ENCODE results near the gene USP4. TPM values are rescaled to one million over a fixed set of nuclear protein-coding genes. Genes with fewer than 3 reads are reported as not detected.

USP4 gene
- total and polyA plus RNA-seq, 2 of the 8 experiments (the other 6 are each of a cell fraction or from before 2014, with no cell fraction given): 16.0 to 27.8 TPM

DNA sequence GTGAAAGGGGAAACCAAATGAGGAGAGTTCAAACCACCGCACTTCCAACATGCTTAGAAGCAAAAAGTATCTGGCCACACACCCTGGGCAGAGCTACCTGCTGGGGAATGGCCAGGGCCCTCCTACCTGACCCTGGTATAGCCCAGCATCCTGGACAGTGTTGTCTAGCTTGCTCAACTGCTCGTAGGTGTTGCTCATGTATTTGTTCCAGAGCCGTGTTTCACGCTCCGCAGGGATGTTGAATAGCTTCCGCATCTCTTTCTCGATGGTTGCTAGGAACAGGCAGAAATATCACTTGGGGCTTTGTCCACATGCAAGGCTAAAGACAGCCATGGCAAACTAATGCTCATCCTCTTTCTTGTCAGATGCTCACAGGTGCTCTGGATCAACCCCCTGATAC lies 15.1 kb downstream of the USP4 start:
- Histone ChIP-seq H2BK5ac (ENCODE audit: low read depth, low read length) (no peak overlapping the region), H3K18ac (ENCODE audit: extremely low read depth, low read length) (no peak overlapping the region), H2BK120ac (replicated peaks; ENCODE audit: low read depth, low read length) (no peak overlapping the region), H2BK15ac (ENCODE audit: low read length) (no peak overlapping the region), H3K4me2 (ENCODE audit: insufficient read depth in 1 of 2, low read depth in 2 of 2, low read length in 2 of 2) (no peak overlapping the region), H3K4me1 (replicated peaks in 1 of 4; ENCODE audit: control insufficient read depth in 3 of 4, insufficient read depth in 4 of 4, low read length in 3 of 4) (no peaks in the 10 kb centered on the region), H3K23me2 (ENCODE audit: low read depth, low read length) (no peaks in the 10 kb centered on the region), H2AFZ (ENCODE audit: low read length) (no peak overlapping the region), H3K14ac (ENCODE audit: insufficient read length) (no peak overlapping the region), H4K8ac (ENCODE audit: extremely low read depth, insufficient read depth, low read length) (no peak overlapping the region; the same call in 1 of the 2 replicates), H2AK5ac (ENCODE audit: low read depth, low read length) (no peak overlapping the region), H3K4me3 (ENCODE audit: extremely low read depth in 1 of 4, insufficient read depth in 2 of 4, low read depth in 3 of 4, low read length in 4 of 4) (no peak overlapping the region), H2BK12ac (ENCODE audit: low read depth, low read length) (no peak overlapping the region), H3K36me3 (ENCODE audit: control insufficient read depth in 2 of 4, insufficient read depth in 4 of 4, low read length in 3 of 4) (peaks cover 0 to 29% (median 16%) of the 10 kb centered on the region in 4 experiments; a peak in 6 of 8 replicates), H4K91ac (replicated peaks; ENCODE audit: insufficient read length, low read length) (no peak overlapping the region), H3K4ac (replicated peaks; ENCODE audit: insufficient read length, low read depth, low read length) (no peak overlapping the region), H3K23ac (ENCODE audit: insufficient read length) (no peak overlapping the region), H2BK20ac (ENCODE audit: low read length) (no peak overlapping the region), H3K9ac (replicated peaks in 1 of 4; ENCODE audit: extremely low read depth in 1 of 4, low read depth in 3 of 4, low read length in 3 of 4) (no peak overlapping the region), H4K5ac (ENCODE audit: insufficient read length, low read depth, low read length) (no peak overlapping the region), H3K27ac (ENCODE audit: low read depth, low read length) (no peak overlapping the region), H3K9me3 (ENCODE audit: insufficient read depth in 2 of 2, low read depth in 1 of 2, low read length in 1 of 2) (no peaks in the 10 kb centered on the region), H3K79me1 (ENCODE audit: low read depth, low read length) (no peaks in the 10 kb centered on the region), H4K20me1 (replicated peaks in 1 of 2; ENCODE audit: control insufficient read depth in 1 of 2, insufficient read depth in 2 of 2, low read length in 2 of 2) (no peaks in the 10 kb centered on the region), H3K56ac (replicated peaks; ENCODE audit: insufficient read length, low read depth, low read length) (no peak overlapping the region), H3K27me3 (replicated peaks in 1 of 4; ENCODE audit: control insufficient read depth in 3 of 4, extremely low read depth in 1 of 4, insufficient read depth in 3 of 4, low read length in 3 of 4) (no peaks in the 10 kb centered on the region), H3K79me2 (ENCODE audit: control insufficient read depth in 1 of 2, insufficient read depth in 2 of 2, low read length in 2 of 2) (no peaks in the 10 kb centered on the region)
- WGBS, 2 experiments (ENCODE audit: extremely low coverage in 1 of 2, insufficient coverage in 1 of 2, insufficient read length in 1 of 2, insufficient replicate concordance in 2 of 2, low coverage in 1 of 2, low lambda C conversion rate in 2 of 2, missing lambda C conversion rate in 1 of 2): 92% methylated on average over 7 of the region's 7 CpGs; no CpG with 5 or more reads in 1 of the 2 experiments
- CTCF ChIA-PET (ENCODE audit: partially characterized antibody): interaction anchor here (0.6 to 2.7 kb wide), 6 partner anchors 8 to 288 kb away, joined by 3 to 13 read pairs (median 4); no protein-coding TSS in a partner anchor
- FAIRE-seq: no peak
- no peak for DNase-seq (ENCODE audit: low read depth in 1 of 2, low spot score in 2 of 2)
- POLR2A ChIA-PET (ENCODE audit: partially characterized antibody): interaction anchor here (0.9 to 3.0 kb wide), 4 partner anchors 12 to 231 kb away, joined by 3 to 9 read pairs (median 4); partner anchors contain the start of genes QRICH1, RHOA, TCTA and USP4
- TF ChIP-seq ASH2L (IDR thresholded peaks at IDR 0.05; ENCODE audit: low read length): no peak
- TF ChIP-seq TAF7 (optimal IDR thresholded peaks at IDR 0.05; ENCODE audit: borderline replicate concordance, low read depth, low read length): no peak
- TF ChIP-seq SIRT6 (IDR thresholded peaks at IDR 0.05; ENCODE audit: low read length): no peak
- no peak for TF ChIP-seq NANOG (IDR thresholded peaks at IDR 0.05; ENCODE audit: insufficient read depth, low read depth, low read length, poor library complexity, severe bottlenecking)
- no peak for TF ChIP-seq E2F6 (IDR thresholded peaks at IDR 0.05)
- TF ChIP-seq ATF3 (IDR thresholded peaks at IDR 0.05; ENCODE audit: insufficient read depth, low read depth, low read length): no peak
- no peak for TF ChIP-seq PHF8 (conservative IDR thresholded peaks at IDR 0.05; ENCODE audit: low read depth, low read length)
- no peak for TF ChIP-seq SP4 (IDR thresholded peaks at IDR 0.05; ENCODE audit: low read length)
- no peak for TF ChIP-seq SUZ12 (IDR thresholded peaks at IDR 0.05; ENCODE audit: low read length)
- TF ChIP-seq ATF2 (IDR thresholded peaks at IDR 0.05; ENCODE audit: low read length): no peak
